HepG2 (cell line): ENCODE data around the gene WNK4. TPM values are rescaled to one million over a fixed set of nuclear protein-coding genes. Genes with fewer than 3 reads are reported as not detected.

Experiments
- ATAC-seq: fragments of 200-7000 bp; cut with Tn5 transposase; 3 replicates; pipeline ENCODE4 v1.9.1; 2020; ENCODE audit warnings: mild to moderate bottlenecking, moderate library complexity
- BruUV-seq: library from RNA; stranded (reverse); fragments of 400-500 nt; replicated peaks from 2 replicates; lab custom pipeline; 2021; lab: Mats Ljungman, UMichigan
- CTCF ChIA-PET: fragments of 300-600 bp; formaldehyde crosslinking; extraction: SDS; loops from one replicate; lab custom pipeline; 2021; ENCODE audit warnings: low total read pairs, inconsistent platforms, low intra/inter-chr PET ratio; lab: Yijun Ruan, JAX
- POLR2A ChIA-PET: fragments of 350-600 bp; sonication (Branson Sonifier 250); formaldehyde crosslinking; loops from one replicate; lab custom pipeline; 2020; ENCODE audit warnings: antibody characterized with exemption, inconsistent platforms; lab: Yijun Ruan, JAX
- DNase-seq: peaks from one replicate; pipeline ENCODE4 v3.0.0-alpha.2; 2015; ENCODE audit warnings: low spot score
- FAIRE-seq: peaks from 3 replicates; lab custom pipeline; 2011; peaks lifted over from hg19 to GRCh38; lab: Jason Lieb, UNC
- H2AFZ ChIP-seq: one replicate; pipeline ENCODE4 v1.6.1; 2011; ENCODE audit warnings: low read length, inconsistent platforms
- H3K27ac ChIP-seq: fragments of 300-600 bp; 3 replicates; pipeline ENCODE4 v1.8.0; 2011; ENCODE audit warnings: mixed run types, mild to moderate bottlenecking, mixed read lengths, low read length, inconsistent platforms; ENCODE audit not compliant: insufficient read depth; ENCODE audit errors: extremely low read length
- H3K27me3 ChIP-seq, 2 experiments: fragments of 200-600 bp in 1 of 2; 2 replicates in 1 of 2; 3 replicates in 1 of 2; pipeline versions ENCODE4 v1.6.0 to v1.8.0; 2011; ENCODE audit warnings: low read length in 2 of 2, mild to moderate bottlenecking in 2 of 2, moderate library complexity in 2 of 2, inconsistent platforms in 1 of 2; ENCODE audit not compliant: insufficient read depth in 2 of 2, control insufficient read depth in 1 of 2
- H3K36me3 ChIP-seq, 2 experiments: fragments of 200-600 bp in 1 of 2; replicated peaks in 1 of 2; 2 replicates in 1 of 2; 3 replicates in 1 of 2; pipeline versions ENCODE4 v1.5.1 to v1.8.0; 2011; ENCODE audit warnings: low read length in 2 of 2, inconsistent platforms in 1 of 2; ENCODE audit not compliant: insufficient read depth in 2 of 2, control insufficient read depth in 1 of 2
- H3K4me1 ChIP-seq: 2 replicates; pipeline ENCODE4 v1.5.1; 2012; ENCODE audit warnings: low read length, inconsistent platforms; ENCODE audit not compliant: insufficient read depth
- H3K4me2 ChIP-seq: 2 replicates; pipeline ENCODE4 v1.6.0; 2011; ENCODE audit warnings: low read depth, low read length, inconsistent platforms
- H3K4me3 ChIP-seq, 3 experiments: fragments of 200-600 bp in 1 of 3; sonication (generic), shearing (Covaris generic) in 1 of 3; replicated peaks in 1 of 3; 2 replicates each; pipeline ENCODE4 v1.5.1; 2011 to 2016; ENCODE audit warnings: low read length in 3 of 3, inconsistent platforms in 2 of 3, low read depth in 2 of 3, mild to moderate bottlenecking in 2 of 3, control low read depth in 1 of 3, mixed read lengths in 1 of 3; ENCODE audit not compliant: insufficient read depth in 1 of 3
- H3K79me2 ChIP-seq: one replicate; pipeline ENCODE4 v1.6.1; 2011; ENCODE audit warnings: low read length, inconsistent platforms; ENCODE audit not compliant: insufficient read depth
- H3K9ac ChIP-seq: 2 replicates; pipeline ENCODE4 v1.6.0; 2011; ENCODE audit warnings: mild to moderate bottlenecking, low read depth, low read length, inconsistent platforms; ENCODE audit not compliant: insufficient read depth
- H3K9me3 ChIP-seq: 2 replicates; pipeline ENCODE4 v1.5.1; 2012; ENCODE audit warnings: mild to moderate bottlenecking, low read length
- H4K20me1 ChIP-seq: 2 replicates; pipeline ENCODE4 v1.6.0; 2011; ENCODE audit warnings: inconsistent platforms, mild to moderate bottlenecking, low read length, moderate library complexity; ENCODE audit not compliant: insufficient read depth
- AGO1 ChIP-seq: fragments of 200-400 bp; formaldehyde crosslinking; IDR thresholded peaks from 2 replicates; pipeline ENCODE4 v1.6.1; 2017; ENCODE audit warnings: mild to moderate bottlenecking, low read depth, low read length, moderate library complexity; ENCODE audit not compliant: poor library complexity, severe bottlenecking
- DZIP1 ChIP-seq: sonication (generic); formaldehyde crosslinking; IDR thresholded peaks from 2 replicates; pipeline ENCODE4 v1.5.0; 2020; ENCODE audit warnings: mild to moderate bottlenecking, missing genetic modification reagents
- EED ChIP-seq: sonication (generic); formaldehyde crosslinking; IDR thresholded peaks from 2 replicates; pipeline ENCODE4 v1.5.0; 2020; ENCODE audit warnings: mild to moderate bottlenecking, missing genetic modification reagents
- NFIB ChIP-seq: sonication (generic); formaldehyde crosslinking; IDR thresholded peaks from 2 replicates; pipeline ENCODE4 v1.9.0; 2021; ENCODE audit warnings: missing genetic modification reagents, mild to moderate bottlenecking, borderline replicate concordance
- NFKB2 ChIP-seq: sonication (generic); formaldehyde crosslinking; IDR thresholded peaks from 2 replicates; pipeline ENCODE4 v1.4.0; 2020; ENCODE audit warnings: missing genetic modification reagents, borderline replicate concordance
- TGIF2 ChIP-seq: IDR thresholded peaks from 2 replicates; pipeline ENCODE4 v1.6.1; 2016; ENCODE audit warnings: control low read depth, missing compliant biosample characterization
- ZNF501 ChIP-seq: sonication (generic); formaldehyde crosslinking; IDR thresholded peaks from 2 replicates; pipeline ENCODE4 v1.5.1; 2020; ENCODE audit warnings: mild to moderate bottlenecking, moderate library complexity, missing genetic modification reagents
- ZNF672 ChIP-seq: sonication (generic); formaldehyde crosslinking; IDR thresholded peaks from 2 replicates; pipeline ENCODE4 v1.8.1; 2022; ENCODE audit warnings: missing genetic modification reagents
- ZNF746 ChIP-seq: sonication (generic); formaldehyde crosslinking; IDR thresholded peaks from 2 replicates; pipeline ENCODE4 v1.8.0; 2022; ENCODE audit warnings: mild to moderate bottlenecking, missing genetic modification reagents
- ZNF850 ChIP-seq: sonication (generic); formaldehyde crosslinking; conservative IDR thresholded peaks from 2 replicates; pipeline ENCODE4 v1.9.0; 2021; ENCODE audit warnings: mild to moderate bottlenecking, missing genetic modification reagents
- WGBS: methylation state at CpG from one replicate; pipeline ENCODE4 v1.1.6; 2017; ENCODE audit warnings: low lambda C conversion rate; 5-methylcytosine and 5-hydroxymethylcytosine counted together
- in situ Hi-C: cut with HindIII; loops from 2 replicates; pipeline ENCODE4 v1.10.0; 2017; ENCODE audit warnings: low pct_unique_long_range_greater_than_20kb; ENCODE audit not compliant: extremely low pct_ligation_motif_present
- intact Hi-C: fragments of 100-400 bp; cut with micrococcal nuclease; formaldehyde crosslinking; loops from one replicate; pipeline ENCODE4 v1.10.0; 2022; ENCODE audit not compliant: unreplicated experiment
- polyA plus RNA-seq, 8 experiments: library from polyadenylated mRNA; depleted of rRNA in 3 of 8; stranded (reverse) in 7 of 8; unstranded in 1 of 8; fragments of >200 nt; fragmentation: Illumina TruSeq in 4 of 8; extraction: Trizol in 4 of 8; gene quantifications; 2 replicates each; pipeline versions ENCODE4 v1.2.1 to v1.2.3, GENCODE V29; 2011 to 2016; ENCODE audit warnings: low read depth in 4 of 8, missing spikeins in 1 of 8, mixed read lengths in 1 of 8; ENCODE audit not compliant: insufficient read depth in 1 of 8
- total RNA-seq, 5 experiments: library from RNA; depleted of rRNA; stranded (reverse); fragments of >200 nt; fragmentation: Illumina TruSeq; extraction: Trizol; gene quantifications; 2 replicates each; pipeline ENCODE4 v1.2.3, GENCODE V29; 2016; ENCODE audit warnings: low read depth in 1 of 5
- TF ChIP-seq, protein P1 (sequence below): sonication (generic); formaldehyde crosslinking; IDR thresholded peaks from 2 replicates; pipeline ENCODE4 v1.5.1; 2020; ENCODE audit warnings: mild to moderate bottlenecking, moderate library complexity, missing genetic modification reagents

WNK4 gene
- total and polyA plus RNA-seq, 2 of the 13 experiments (the other 11 are each of a cell fraction or from before 2014, with no cell fraction given) = 2.7 to 13.7 TPM

DNA sequence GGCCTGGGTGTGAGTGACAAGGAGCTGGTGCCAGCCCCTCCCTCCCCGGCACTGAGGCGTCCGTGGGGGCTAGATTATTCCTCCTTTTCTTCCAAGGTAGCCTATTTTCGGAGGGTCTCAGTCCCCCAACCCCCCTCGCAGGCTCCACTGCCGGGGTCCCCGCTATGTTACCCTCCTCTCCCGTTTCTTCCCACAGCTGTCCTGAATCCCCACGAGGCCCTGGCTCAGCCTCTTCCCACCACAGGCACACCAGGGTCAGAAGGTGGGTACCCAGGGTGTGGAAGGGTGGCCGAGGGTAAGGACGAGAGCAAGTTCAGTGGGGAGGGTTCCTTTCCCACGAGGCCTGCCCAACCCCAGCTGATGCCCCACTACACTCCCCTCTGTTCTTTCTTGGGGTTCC, 18.8 kb upstream of the WNK4 start:
- Histone ChIP-seq H3K4me3 (peak overlapping the region; percentile 53 to 75 (median 59); a peak in 5 of 6 replicates), H3K79me2 (no peaks in the 10 kb centered on the region)
- 0 out of 2 replicates have a peak, but pooled peaks have one; percentile 8 for TF ChIP-seq DZIP1 (CRISPR knock-in tag)
- TF ChIP-seq ZNF850 = no peak
- peak; percentile 61 for TF ChIP-seq ZNF501 (CRISPR knock-in tag)
- TF ChIP-seq TGIF2 (CRISPR knock-in tag) = no peak
- peak; percentile 33; the same call in 1 of the 2 replicates for TF ChIP-seq NFKB2 (CRISPR knock-in tag)
- TF ChIP-seq EED (CRISPR knock-in tag) = peak; percentile 12; the same call in 1 of the 2 replicates
- TF ChIP-seq, protein P1, sequence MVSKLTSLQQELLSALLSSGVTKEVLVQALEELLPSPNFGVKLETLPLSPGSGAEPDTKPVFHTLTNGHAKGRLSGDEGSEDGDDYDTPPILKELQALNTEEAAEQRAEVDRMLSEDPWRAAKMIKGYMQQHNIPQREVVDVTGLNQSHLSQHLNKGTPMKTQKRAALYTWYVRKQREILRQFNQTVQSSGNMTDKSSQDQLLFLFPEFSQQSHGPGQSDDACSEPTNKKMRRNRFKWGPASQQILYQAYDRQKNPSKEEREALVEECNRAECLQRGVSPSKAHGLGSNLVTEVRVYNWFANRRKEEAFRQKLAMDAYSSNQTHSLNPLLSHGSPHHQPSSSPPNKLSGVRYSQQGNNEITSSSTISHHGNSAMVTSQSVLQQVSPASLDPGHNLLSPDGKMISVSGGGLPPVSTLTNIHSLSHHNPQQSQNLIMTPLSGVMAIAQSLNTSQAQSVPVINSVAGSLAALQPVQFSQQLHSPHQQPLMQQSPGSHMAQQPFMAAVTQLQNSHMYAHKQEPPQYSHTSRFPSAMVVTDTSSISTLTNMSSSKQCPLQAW = peak; percentile 31; the same call in 1 of the 2 replicates
- TF ChIP-seq AGO1 = peak; percentile 2
- TF ChIP-seq ZNF672 = no peak
- TF ChIP-seq NFIB = 0 out of 2 replicates have a peak, but pooled peaks have one; percentile 78
- TF ChIP-seq ZNF746 (CRISPR knock-in tag) = 0 out of 2 replicates have a peak, but pooled peaks have one; percentile 26
- TF ChIP-seq, all 625 proteins: peak for 8
- Histone ChIP-seq H3K4me2 (peak overlapping the region; percentile 90), H4K20me1 (no peaks in the 10 kb centered on the region), H3K27me3 (peaks cover 0 to 12% of the 10 kb centered on the region in 2 experiments; a peak in 2 of 5 replicates), H2AFZ (no peak overlapping the region), H3K9ac (peak overlapping the region; percentile 64; the same call in 1 of the 2 replicates), H3K9me3 (no peaks in the 10 kb centered on the region), H3K4me1 (peaks cover 61% of the 10 kb centered on the region), H3K27ac (no peak overlapping the region), H3K36me3 (no peaks in the 10 kb centered on the region)
- ChIA-PET CTCF (interaction anchor here (0.6 to 0.9 kb wide), 2 partner anchors 41 to 165 kb away, joined by 3 to 4 read pairs; no protein-coding TSS in a partner anchor), POLR2A (interaction anchor here (2.8 to 5.6 kb wide), 5 partner anchors 12 to 62 kb away, joined by 17 to 63 read pairs (median 53); partner anchors contain the start of genes BECN1, EZH1, VPS25 and WNK4)
- no peak for ATAC-seq
- BruUV-seq = no TSS peak
- FAIRE-seq = no peak
- DNase-seq = no peak
- 32% methylated on average over 12 of the region's 12 CpGs for WGBS
- in situ Hi-C loops = loop anchor here (5.0 kb wide), 1 partner anchor 39 kb away; no protein-coding TSS in a partner anchor
- intact Hi-C loops = loop anchor here (5.0 kb wide), 1 partner anchor 184 kb away; the partner anchor contains the start of gene PSMC3IP
